GM18861 (cell line): Measurements from ENCODE around the gene ZNF561.
"Not testable (repeated sequence)": the region's sequence is repeated elsewhere in the genome, so short reads cannot be mapped to it uniquely, and the experiment has no call there.

Experiments used
- ATAC-seq: cut with Tn5 transposase; IDR thresholded peaks from one replicate; pipeline ENCODE4 v1.9.1; 2021; ENCODE audit not compliant: unreplicated experiment

The ZNF561 gene

GRCh38 chr19:9621156-9622037, at the start of gene ZNF561:
Gene ZNF561, minus strand, starts transcription at chr19:9621232. Its CDS starts 1,776 bp downstream, at chr19:9619456.
- peak; percentile 56 for ATAC-seq

GRCh38 chr19:9668544-9668943, 47.5 kb upstream of the ZNF561 start:
- ATAC-seq, result no peak

- no peak for ATAC-seq
These were observed 46.9 kb upstream of the ZNF561 start for GRCh38 chr19:9667898-9668297.

- ATAC-seq, result no peak
These were observed 37.7 kb upstream of the ZNF561 start for GRCh38 chr19:9658769-9659168.

- ATAC-seq, result not testable (repeated sequence)
These were observed 32.1 kb upstream of the ZNF561 start for GRCh38 chr19:9653066-9653555.

- not testable (repeated sequence) for ATAC-seq
These were observed 30.4 kb upstream of the ZNF561 start for GRCh38 chr19:9651464-9651863.

GRCh38 chr19:9650345-9650744, 29.3 kb upstream of the ZNF561 start:
- no peak for ATAC-seq

GRCh38 chr19:9645472-9645871, 24.4 kb upstream of the ZNF561 start:
- ATAC-seq, result no peak

- ATAC-seq, result no peak
These were observed 23.4 kb upstream of the ZNF561 start for GRCh38 chr19:9644472-9644871.

- no peak for ATAC-seq
These were observed 20.8 kb upstream of the ZNF561 start for GRCh38 chr19:9641810-9642209.

GRCh38 chr19:9640956-9641355, 19.9 kb upstream of the ZNF561 start:
- no peak for ATAC-seq

- ATAC-seq, result no peak
These were observed 15.0 kb upstream of the ZNF561 start for GRCh38 chr19:9636018-9636417.

- ATAC-seq, result no peak
These were observed 6.8 kb upstream of the ZNF561 start for GRCh38 chr19:9627856-9628255.

- no peak for ATAC-seq
These were observed 1.5 kb upstream of the ZNF561 start for GRCh38 chr19:9622531-9622930.

GRCh38 chr19:9620842-9621155, 233 bp downstream of the ZNF561 start:
- ATAC-seq, result no peak

GRCh38 chr19:9615844-9616243, 5.2 kb downstream of the ZNF561 start:
- no peak for ATAC-seq

- no peak for ATAC-seq
These were observed 10.4 kb downstream of the ZNF561 start for GRCh38 chr19:9610484-9611113.

GRCh38 chr19:9608912-9609311, 12.1 kb downstream of the ZNF561 start:
- ATAC-seq, result no peak

- ATAC-seq, result no peak
These were observed 24.0 kb downstream of the ZNF561 start for GRCh38 chr19:9597027-9597426.

GRCh38 chr19:9586764-9587163, 34.3 kb downstream of the ZNF561 start:
- ATAC-seq, result no peak

GRCh38 chr19:9584073-9584833, 36.8 kb downstream of the ZNF561 start, which contains the start of gene ZNF121:
Gene ZNF121, minus strand, starts transcription at chr19:9584504. Its CDS starts 16,407 bp downstream, at chr19:9568097.
- peak; percentile 68 for ATAC-seq
